HG02610 (cell line): ENCODE results near the gene CD28.
"Not testable (repeated sequence)": the region's sequence is repeated elsewhere in the genome, so short reads cannot be mapped to it uniquely, and the experiment has no call there.

Experiments
- ATAC-seq: cut with Tn5 transposase; IDR thresholded peaks from one replicate; pipeline ENCODE4 v1.9.1; 2021; ENCODE audit warnings: mild to moderate bottlenecking, moderate library complexity; ENCODE audit not compliant: unreplicated experiment

Gene CD28

DNA sequence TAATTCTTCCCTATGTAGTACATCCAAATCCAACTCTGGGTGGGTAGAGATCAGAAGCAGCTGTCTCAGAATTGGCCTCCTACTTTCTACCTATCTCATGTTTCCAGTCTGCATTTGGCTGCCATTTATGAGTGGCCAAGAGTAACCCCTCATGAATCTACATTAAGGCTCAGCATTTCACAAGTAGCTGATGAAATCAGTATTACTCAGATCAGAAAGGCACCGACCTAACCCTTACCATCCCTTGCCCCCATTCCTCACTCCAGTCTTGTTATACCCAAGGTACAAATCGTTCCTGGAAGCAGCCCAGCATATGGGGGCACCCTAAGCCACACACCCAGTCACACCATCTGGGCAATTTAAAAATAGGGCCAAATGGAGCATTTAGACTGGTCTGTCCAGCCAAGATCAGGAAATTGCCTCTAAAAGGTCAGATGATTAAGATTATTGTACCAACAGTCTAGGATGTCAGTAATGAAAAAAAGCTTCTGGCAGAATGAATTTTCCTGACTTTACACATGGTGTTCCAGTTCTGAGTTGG is 37.1 kb downstream of the CD28 start:
- no peak for ATAC-seq

DNA sequence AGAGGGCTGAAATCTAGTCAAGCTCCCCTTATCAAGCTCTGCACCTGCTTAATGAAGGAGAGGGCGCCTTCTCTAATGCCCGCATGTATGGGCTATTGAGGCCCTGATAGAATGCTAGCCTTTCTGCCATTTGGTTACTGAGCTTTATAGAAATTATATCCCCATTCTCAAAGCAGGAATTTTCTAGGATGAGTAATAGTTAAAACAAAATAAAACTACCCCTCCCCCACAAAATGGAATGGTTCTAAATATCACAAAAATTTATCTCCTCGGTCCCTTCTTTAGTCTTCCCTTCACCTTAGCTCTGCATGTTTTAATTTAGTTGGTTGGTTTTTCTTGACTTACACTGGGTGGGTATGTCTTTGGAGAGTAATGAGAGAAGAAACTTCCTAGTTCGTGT is 37.7 kb downstream of the CD28 start:
- no peak for ATAC-seq

DNA sequence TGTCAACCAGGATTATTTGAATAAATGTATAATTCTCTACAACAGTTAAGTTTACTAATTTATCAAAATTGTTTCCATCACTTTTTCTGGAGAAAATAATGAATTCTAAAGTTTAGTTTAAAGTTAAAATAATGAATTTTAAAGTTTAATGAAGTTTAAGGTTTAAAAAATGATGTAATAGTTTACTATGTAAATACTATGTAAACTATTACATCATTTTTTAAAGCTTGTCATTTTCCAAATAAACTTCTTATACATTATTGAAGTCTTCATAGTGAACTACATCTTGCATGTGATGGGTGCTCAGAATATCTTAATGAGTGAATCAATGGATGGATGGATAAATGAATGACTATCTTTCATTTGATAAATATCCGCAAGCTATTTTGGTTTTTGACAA is 38.8 kb downstream of the CD28 start:
- no peak for ATAC-seq

DNA sequence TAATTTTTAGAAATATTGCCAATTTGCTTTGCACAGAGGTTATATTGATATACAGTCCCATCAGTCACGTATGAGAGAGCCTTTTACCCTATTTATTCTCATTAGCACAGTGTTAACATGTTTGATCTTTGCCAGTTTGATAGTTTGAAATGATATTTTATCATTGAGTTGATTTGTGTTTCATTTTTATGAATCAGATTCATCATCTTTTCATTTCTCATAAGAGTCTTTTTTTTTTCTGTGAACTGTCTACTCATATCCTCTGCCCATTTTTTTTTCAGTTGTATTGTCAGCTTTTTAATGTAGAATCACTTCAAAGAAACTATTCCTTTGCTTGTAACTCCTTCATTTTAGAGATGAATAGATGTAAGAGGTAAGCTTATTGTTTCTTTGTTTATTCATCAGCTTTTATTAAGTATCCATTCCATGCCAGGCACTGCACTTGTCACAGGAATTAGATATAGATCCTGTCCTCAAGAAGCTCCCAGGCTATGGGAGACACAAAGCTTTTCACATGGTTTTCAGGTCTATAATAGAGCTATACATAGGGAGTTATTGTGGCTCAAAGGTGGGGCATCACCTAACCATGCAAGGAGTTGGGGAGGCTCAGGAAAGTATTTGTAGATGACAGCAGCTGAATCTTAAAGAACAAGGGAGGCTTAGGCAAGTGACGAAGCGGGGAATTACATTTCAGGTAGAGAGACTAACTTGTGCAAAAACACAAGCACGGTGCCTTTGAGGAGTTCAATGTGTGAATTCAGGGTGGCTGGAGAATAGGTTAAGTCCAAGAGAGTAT is 42.1 kb downstream of the CD28 start:
- no peak for ATAC-seq

DNA sequence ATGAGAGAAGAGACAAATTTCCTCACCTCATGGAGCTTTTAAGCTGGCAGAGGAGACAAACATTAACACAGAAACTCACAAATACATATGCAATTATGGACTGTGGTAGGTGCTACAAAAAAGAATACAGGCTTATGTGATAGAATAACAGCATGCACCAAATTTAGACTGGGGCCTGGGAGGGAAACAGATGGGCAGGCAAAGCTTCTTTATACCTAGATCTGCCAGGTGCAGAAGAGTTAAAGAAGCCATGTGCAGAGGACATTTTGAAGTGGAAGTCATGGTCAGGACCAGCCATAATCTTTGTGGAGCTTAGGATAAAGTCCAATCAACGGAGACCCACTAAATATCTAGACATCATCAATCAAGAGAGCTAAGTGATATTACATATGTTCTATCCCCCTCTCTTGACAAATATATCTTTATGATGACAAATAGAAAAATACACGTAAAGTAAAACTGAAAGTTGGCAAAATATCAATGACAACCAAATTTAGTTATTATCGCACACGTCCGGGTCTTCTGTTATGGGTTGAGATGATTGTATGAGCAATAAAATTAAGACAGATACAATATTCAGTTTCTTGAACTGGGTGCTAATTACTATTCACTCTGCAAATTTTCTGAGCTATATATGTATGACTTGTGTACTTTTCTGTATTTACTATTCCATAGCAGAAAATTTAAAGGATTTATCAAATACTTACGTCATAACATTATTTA is 44.1 kb downstream of the CD28 start:
- ATAC-seq, result no peak

DNA sequence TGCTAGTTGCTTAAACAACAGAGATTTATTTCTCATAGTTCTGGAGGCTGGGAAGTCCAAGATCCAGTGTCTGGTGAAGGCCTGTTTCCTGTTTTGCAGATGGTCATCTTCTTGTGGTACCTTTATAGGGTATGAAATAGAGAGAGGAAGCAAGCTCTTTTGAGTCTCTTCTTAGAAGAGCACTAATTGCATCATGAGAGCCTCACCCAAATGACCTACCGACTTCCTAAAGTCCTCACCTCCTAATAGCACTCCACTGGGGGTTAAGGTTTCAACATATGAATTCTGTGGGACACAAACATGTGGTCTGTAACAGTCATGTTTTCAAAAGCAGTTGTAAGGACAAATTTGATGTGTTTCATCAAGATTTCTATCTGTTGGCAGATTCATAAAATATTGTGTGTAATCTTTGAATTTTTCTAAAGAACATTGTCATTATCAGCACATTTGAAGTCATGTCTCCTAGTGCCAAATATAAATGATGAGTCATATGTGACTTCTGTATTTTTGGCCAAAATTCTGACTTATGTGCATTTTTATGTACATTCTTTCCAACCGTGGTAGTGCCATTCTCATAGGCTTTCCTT is 45.3 kb downstream of the CD28 start:
- ATAC-seq, result no peak

DNA sequence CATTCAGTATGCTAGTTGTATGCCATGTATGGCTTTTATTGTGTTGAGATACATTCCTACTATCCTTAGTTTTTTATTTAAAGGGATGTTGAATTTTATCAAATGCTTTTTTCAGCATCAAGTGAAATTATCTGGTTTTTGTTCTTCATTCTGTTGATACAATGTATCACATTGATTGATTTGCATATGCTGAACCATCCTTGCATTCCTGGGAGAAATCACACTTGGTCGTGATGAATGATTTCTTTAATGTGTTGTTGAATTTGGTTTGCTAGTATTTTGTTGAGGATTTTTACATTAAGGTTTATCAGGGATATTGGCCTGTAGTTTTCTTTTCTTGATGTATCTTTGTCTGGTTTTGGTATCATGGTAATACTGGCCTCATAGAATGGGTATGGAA is 49.7 kb downstream of the CD28 start:
- ATAC-seq, result no peak

DNA sequence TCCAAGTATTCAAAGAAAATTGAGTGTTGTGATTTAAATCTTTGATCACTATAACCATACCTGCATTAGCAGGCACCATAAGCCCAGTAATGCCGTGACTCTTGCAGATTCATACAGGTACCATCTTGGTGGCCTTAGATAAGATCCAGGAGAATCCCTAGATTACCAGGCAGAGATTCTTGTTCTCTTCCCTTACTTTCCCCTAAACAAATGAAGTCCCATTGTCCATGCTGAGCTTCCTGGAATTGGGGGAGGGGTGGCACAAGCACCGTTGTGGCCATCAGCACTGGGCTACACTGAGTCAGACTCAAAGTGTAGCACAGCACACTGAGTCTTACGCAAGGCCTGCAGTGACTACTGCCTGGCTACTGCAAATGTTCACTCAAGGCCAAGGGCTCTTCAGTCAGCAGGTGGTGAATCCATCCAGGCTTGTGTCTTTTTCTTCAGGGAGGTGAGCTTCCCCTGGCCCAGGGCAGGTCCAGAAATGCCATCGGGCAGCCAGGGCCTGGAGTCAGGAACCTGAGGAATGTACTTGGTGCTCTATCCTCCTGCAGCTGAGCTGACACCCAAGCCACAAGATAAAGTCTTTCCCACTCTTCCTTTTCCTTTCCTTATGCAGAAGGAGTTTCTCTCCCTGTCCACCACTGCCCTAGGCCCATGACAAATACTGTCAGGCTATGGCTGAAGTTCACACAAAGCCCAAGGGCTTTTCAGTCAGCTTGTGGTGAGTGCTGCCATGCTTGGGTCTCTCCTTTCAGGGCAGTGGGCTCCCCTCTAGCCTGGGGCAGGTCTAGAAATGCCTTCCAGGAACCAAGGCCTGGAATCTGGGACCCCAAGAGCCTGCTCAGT is 52.6 kb downstream of the CD28 start:
- ATAC-seq, result no peak

DNA sequence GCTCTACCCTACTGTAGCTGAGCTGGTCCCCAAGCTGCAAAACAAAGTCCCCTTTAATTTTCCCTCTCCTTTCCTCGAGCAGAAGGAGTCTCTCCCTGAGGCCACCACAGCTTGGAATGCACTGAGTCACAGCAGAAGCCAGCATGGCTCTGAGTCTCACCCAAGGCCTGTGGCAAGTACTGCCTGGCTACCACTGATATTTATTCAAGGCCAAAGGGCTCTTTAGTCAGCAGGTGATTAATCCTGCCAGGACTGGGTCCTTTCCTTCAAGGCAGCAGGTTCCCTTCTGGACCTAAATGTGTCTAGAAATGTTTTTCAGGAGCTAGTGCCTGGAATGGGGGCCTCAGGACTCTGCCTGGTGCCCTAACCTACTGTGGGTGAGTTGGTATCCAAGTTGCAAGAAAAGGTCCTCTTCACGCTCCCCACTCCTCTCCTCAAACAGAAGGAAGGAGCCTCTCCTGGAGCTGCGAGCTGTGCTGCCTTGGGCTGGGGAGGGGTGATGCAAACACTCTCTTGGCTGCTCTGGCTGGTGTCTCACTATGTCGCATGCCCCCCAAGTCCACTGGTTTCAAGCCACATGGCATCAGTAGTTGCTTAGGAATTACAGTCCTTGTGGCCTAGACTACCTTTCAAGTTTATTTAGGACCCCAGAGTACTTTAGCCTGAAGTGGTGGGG is 53.4 kb downstream of the CD28 start:
- ATAC-seq, result no peak

DNA sequence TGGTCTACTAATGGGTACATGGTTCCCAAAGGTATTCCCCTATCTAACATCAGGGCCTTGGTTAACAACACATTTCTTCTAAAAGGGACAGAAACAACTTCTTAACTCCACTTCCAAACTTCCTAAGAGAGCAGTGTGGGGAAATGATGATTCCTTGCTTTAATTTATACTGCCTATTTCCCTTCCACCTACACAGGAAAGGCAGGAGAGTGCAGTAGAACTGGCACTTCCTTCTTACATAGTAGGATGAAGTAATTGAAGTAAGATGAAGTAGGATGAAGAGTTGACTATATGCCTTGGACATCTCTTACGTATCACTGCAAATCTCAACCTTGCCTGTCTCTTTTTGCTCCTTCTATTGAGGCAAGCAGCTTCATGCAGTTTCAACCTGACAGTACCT is 54.7 kb downstream of the CD28 start:
- ATAC-seq, result no peak

DNA sequence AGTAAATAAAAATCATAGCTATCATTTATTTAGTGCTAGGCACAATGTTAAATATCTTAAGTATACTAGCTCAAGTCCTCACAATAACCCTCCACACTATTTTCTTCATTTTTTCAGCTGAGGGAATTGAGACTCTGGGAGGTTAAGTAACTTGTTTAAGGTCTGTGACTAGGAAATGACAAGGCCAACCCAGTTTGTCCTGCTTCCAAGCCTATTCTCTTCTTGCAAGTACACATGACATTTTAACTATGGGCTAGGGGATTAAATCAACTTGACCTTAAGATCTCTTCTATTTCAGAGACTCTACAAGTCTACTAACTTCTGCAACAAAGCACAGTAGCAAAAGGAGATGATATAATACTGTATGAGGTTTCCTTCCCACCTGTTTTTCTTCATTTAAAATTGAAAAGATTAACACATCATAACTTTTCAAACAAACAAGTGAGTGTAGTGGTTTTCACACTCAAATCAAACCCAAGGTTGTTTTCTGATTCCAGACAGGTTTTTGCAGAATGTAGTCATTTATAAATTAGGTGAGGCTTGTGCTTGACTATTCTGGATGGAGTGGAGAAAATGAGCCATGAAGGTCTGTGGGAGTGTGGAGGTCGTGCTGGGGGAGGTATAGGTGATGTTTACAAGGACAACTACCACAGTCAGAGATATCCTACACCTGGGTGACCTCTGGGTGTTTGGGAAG is 57.0 kb downstream of the CD28 start:
- ATAC-seq, result no peak

DNA sequence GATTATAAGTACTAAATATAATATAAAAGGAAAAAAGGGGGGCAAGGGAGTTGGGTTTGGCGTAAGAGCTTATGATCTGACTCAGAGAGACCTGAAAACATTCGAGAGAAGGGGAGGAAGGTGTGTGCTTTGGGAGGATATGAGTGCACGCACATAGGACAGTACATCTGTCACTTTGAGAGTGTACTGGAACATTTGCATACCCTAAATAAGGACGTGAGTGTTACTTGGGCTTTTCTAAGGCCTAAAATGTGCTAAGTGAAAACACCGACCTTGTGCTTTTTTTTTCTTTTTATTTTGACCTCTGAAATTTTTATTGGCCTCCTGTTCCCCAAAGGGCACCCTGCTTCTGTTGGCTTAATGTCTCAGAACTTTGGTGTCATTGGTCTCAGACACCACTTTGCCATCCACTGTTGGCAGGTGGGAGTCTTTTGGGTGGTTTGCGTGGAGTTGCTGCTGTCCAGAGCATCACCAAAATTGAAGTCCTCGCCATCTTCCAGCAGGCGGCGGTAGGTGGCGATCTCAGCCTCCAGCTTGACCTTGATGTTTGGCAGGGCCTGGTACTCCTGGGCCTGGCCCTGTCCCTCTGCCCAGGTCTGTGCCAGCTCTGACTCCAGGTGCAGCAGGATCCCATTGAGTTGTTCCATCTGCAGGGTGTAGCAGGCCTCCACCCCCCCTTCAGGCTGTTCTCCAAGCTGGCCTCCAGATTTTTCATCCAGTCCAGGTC is 57.7 kb downstream of the CD28 start:
- ATAC-seq, result peak; percentile 63

DNA sequence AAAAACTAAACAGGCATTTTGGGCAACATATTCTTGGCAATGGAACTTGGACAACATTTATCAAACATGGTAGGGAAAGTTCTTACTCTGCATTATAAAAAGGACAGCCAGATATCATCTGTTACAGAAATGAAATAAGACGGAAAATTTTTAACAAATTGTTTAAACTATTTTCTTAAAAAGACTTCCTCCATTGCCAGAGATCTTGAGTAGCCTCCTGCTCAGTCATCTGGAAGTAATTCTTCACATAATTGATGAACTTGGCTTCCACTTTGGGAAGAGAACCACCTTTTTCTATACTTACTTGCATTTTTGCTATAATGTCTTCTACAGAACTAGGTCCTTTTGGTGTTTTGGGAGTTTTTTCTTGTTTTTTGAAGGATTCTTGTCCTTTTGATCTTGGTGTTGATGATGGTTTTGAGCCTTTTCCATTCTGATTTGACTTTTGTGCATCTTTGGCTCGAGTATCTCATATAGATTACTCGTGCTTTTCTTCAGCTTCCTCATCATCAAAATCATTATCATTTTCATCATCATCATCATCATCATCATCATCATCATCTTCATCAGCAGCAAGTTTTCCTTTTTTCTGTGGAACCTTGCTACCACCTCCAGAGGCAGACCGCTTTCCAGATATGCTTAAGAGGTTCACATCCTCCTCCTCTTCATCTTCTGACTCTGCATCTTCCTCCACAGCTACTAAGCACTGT is 66.2 kb downstream of the CD28 start:
- ATAC-seq, result no peak

DNA sequence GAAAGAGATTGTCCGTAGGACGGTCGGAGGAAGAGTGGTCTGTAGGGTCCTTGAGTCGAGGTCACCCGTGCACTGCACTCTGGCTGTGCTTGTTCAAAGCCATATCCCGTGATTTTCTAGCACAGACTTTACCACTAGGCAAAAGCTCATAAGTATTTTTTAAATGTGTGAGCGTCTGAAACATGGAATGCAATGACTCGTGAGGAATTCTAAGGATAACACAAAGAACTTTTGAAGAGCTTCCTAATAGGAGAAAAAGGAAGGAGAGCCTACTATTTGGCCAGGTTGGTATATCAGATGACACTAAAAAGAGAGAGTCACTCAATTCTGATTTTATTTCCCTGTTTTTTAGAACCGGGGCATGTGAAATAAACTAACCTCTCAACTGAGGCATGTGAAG is 68.3 kb downstream of the CD28 start:
- no peak for ATAC-seq

DNA sequence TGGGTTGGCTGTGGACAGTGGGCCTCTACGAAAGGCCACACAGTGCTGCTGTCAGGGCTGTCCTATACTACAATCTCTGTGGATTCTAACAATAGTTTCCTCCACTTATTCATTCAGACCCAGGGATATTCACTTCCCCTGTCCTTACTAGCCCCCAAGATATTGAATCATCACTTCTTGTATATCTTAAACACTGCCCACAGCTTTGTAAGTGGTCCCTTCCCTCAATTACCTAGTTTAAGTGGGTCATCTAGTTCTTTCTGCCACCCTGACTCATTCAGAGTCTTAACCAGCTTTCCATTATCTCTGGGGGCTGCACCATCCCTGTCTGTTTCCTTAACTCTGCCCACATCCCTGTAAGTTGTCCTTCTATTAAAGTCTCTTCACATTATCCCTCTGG is 69.2 kb downstream of the CD28 start:
- ATAC-seq, result no peak

DNA sequence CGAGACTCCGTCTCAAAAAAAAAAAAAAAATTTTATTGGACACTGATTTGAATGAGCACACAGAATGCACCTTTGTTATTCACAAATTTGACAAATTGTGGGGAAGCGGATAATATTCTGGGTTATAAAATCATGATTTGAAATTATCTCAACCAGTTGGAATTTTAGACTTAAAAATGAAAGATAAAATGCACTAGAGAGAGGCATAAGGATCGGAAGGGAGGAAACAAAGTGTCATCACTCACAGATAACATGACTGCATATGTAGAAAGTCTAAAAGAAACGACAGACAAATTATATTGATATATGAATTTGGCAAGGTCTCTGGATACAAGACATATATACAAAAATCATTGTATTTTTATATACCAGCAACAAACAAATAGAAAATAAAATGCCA is 70.6 kb downstream of the CD28 start:
- ATAC-seq, result no peak

DNA sequence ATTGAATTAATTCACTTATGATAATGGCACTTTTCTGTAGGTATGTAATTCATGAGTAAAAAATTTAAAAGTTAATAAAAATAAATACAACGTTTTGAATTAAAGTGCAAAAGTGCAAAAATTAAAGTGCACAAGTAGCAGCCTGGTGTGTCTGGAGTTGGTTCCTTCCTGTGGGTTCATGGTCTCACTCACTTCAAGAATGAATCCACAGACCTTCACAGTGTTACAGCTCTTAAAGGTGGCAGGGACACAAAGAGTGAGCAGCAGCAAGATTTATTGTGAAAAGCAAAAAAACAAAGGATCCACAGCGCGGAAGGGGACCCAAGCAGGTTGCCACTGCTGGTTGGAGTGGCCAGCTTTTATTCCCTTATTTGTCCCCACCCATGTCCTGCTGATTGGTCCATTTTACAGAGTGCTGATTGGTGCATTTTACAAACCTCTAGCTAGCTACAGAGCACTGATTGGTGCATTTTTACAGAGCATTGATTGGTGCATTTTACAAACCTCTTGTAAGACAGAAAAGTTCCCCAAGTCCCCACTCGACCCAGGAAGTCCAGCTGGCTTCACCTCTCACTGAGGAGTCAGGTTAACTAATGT is 73.1 kb downstream of the CD28 start:
- not testable (repeated sequence) for ATAC-seq

DNA sequence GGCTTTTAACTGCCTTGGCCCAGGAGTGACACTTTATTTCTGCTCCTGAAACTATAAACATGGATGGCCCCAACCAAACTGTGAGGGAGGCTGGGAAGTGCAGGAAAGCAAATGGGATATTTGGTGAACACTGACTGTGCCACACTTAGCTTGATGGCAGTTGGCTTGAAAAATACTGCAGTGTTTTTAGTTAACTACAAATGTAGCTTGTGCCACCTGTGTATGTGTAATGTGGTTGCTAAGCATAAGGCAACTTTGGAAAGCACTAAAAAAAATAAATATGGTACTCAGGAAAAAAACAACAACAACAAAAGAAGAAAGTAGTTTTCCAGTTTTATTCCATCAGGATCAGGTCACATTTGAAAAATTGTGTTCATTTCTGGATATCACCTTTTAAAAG is 73.8 kb downstream of the CD28 start:
- ATAC-seq, result no peak
